B cell (primary cell): ENCODE measurements around the gene THBS3. TPM values are rescaled to one million over a fixed set of nuclear protein-coding genes. Genes with fewer than 3 reads are reported as not detected.

Source experiments
- ATAC-seq: fragments of 200-7000 bp; cut with Tn5 transposase; one replicate; pipeline ENCODE4 v1.10.0; 2021; ENCODE audit warnings: low read depth, mild to moderate bottlenecking, moderate number of reproducible peaks, moderate library complexity
- CTCF ChIA-PET: fragments of 350-600 bp; sonication (Branson Sonifier 250); formaldehyde crosslinking; loops from one replicate; lab custom pipeline; 2021; ENCODE audit warnings: antibody characterized with exemption, inconsistent platforms; lab: Charles Lee
- POLR2A ChIA-PET: fragments of 350-600 bp; sonication (Branson Sonifier 250); formaldehyde crosslinking; loops from one replicate; lab custom pipeline; 2021; ENCODE audit warnings: antibody characterized with exemption; lab: Charles Lee
- DNase-seq: peaks from one replicate; pipeline ENCODE4 v3.0.0; 2013
- H2AFZ ChIP-seq: 2 replicates; pipeline ENCODE4 v1.6.1; 2012; ENCODE audit warnings: mild to moderate bottlenecking, low read depth, low read length; ENCODE audit not compliant: insufficient read depth, poor library complexity, severe bottlenecking
- H3K27ac ChIP-seq, 2 donors: 1 replicate in 1 of 2; 2 replicates in 1 of 2; pipeline ENCODE4 v1.5.1; 2012 to 2013; ENCODE audit warnings: low read length in 2 of 2, mild to moderate bottlenecking in 2 of 2, moderate library complexity in 1 of 2
- H3K27me3 ChIP-seq, 4 experiments: fragments of 200-600 bp in 1 of 4; sonication (generic) in 1 of 4; replicated peaks in 1 of 4; 1 replicate in 2 of 4; 2 replicates in 2 of 4; pipeline versions ENCODE4 v1.6.1 to v1.7.0; 2013 to 2016; ENCODE audit warnings: low read length in 3 of 4, mild to moderate bottlenecking in 2 of 4, mixed read lengths in 1 of 4, moderate library complexity in 1 of 4; ENCODE audit not compliant: insufficient read depth in 4 of 4, control insufficient read depth in 3 of 4; ENCODE audit errors: control extremely low read depth in 1 of 4
- H3K36me3 ChIP-seq, 2 experiments: replicated peaks in 1 of 2; 1 replicate in 1 of 2; 2 replicates in 1 of 2; pipeline versions ENCODE4 v1.6.1 to v1.7.1; 2013; ENCODE audit warnings: low read length in 1 of 2; ENCODE audit not compliant: insufficient read depth in 2 of 2, control insufficient read depth in 1 of 2; ENCODE audit errors: control extremely low read depth in 1 of 2, extremely low read depth in 1 of 2
- H3K4me1 ChIP-seq, 2 donors: fragments of 200-600 bp in 1 of 2; sonication (generic) in 1 of 2; 1 replicate in 1 of 2; 2 replicates in 1 of 2; pipeline versions ENCODE4 v1.5.1 to v1.6.1; 2013 to 2017; ENCODE audit warnings: low read length in 2 of 2; ENCODE audit not compliant: control insufficient read depth in 2 of 2, insufficient read depth in 2 of 2
- H3K4me2 ChIP-seq: replicated peaks from 2 replicates; pipeline ENCODE3; 2012; ENCODE audit warnings: mild to moderate bottlenecking, low read depth, low read length; ENCODE audit not compliant: poor library complexity, severe bottlenecking
- H3K4me3 ChIP-seq, 5 experiments: fragments of 200-600 bp in 1 of 5; sonication (generic) in 1 of 5; 1 replicate in 3 of 5; 2 replicates in 2 of 5; pipeline versions ENCODE4 v1.5.1 to v1.7.0; 2011 to 2016; ENCODE audit warnings: low read length in 4 of 5, mild to moderate bottlenecking in 4 of 5, low read depth in 2 of 5, control low read depth in 1 of 5, moderate library complexity in 1 of 5; ENCODE audit not compliant: insufficient read depth in 1 of 5; ENCODE audit errors: control extremely low read depth in 1 of 5, extremely low read depth in 1 of 5
- H3K79me2 ChIP-seq: fragments of 200-600 bp; sonication (generic); one replicate; pipeline ENCODE4 v1.6.0; 2016; ENCODE audit warnings: low read length; ENCODE audit not compliant: control insufficient read depth, insufficient read depth
- H3K9ac ChIP-seq: fragments of 200-600 bp; sonication (generic); 2 replicates; pipeline ENCODE4 v1.6.1; 2017; ENCODE audit warnings: mild to moderate bottlenecking, low read length, moderate library complexity
- H3K9me3 ChIP-seq, 3 donors: one replicate each; pipeline versions ENCODE4 v1.6.1 to v1.7.1; 2013; ENCODE audit warnings: low read length in 2 of 3; ENCODE audit not compliant: control insufficient read depth in 2 of 3, insufficient read depth in 1 of 3; ENCODE audit errors: control extremely low read depth in 1 of 3
- H4K20me1 ChIP-seq: 2 replicates; pipeline ENCODE4 v1.6.0; 2012; ENCODE audit warnings: mild to moderate bottlenecking, low read length; ENCODE audit not compliant: insufficient read depth, control insufficient read depth, poor library complexity, severe bottlenecking
- H3K27ac Mint-ChIP-seq: one replicate; pipeline ENCODE4 v1.8.0; 2021; ENCODE audit warnings: mixed read lengths
- H3K27me3 Mint-ChIP-seq: one replicate; pipeline ENCODE4 v1.8.0; 2021; ENCODE audit warnings: mixed read lengths
- H3K4me1 Mint-ChIP-seq: one replicate; pipeline ENCODE4 v1.8.0; 2021; ENCODE audit warnings: mixed read lengths
- H3K4me3 Mint-ChIP-seq: one replicate; pipeline ENCODE4 v1.8.0; 2021; ENCODE audit warnings: mixed read lengths
- H3K9me3 Mint-ChIP-seq: one replicate; pipeline ENCODE4 v1.8.0; 2022; ENCODE audit warnings: mixed read lengths; ENCODE audit not compliant: insufficient read depth
- EZH2 ChIP-seq: IDR thresholded peaks from 2 replicates; pipeline ENCODE4 v1.6.1; 2012; ENCODE audit warnings: borderline replicate concordance, low read depth, mild to moderate bottlenecking, moderate library complexity, low read length; ENCODE audit not compliant: insufficient read depth, poor library complexity, severe bottlenecking
- WGBS: methylation state at CpG from one replicate; pipeline ENCODE4 v1.1.5; 2013; ENCODE audit warnings: missing lambda C conversion rate; ENCODE audit not compliant: insufficient coverage; 5-methylcytosine and 5-hydroxymethylcytosine counted together
- intact Hi-C: fragments of 100-400 bp; cut with micrococcal nuclease; formaldehyde crosslinking; loops from one replicate; pipeline ENCODE4 v1.10.0; 2022
- polyA plus RNA-seq: library from polyadenylated mRNA; depleted of rRNA; stranded (reverse); fragments of >200 nt; gene quantifications from 2 replicates; pipeline ENCODE4 v1.2.3, GENCODE V29; 2012
- total RNA-seq, 2 donors: library from RNA; stranded (reverse); fragments of 120-200 nt in 1 of 2; gene quantifications; 1 replicate in 1 of 2; 2 replicates in 1 of 2; pipeline versions ENCODE4 v1.2.3 to v1.2.4, GENCODE V29; 2013 to 2022
- TF ChIP-seq, protein P1 (sequence below): fragments of 200-600 bp; IDR thresholded peaks from one replicate; pipeline ENCODE4 v1.8.0; 2022; ENCODE audit warnings: antibody characterized with exemption, mild to moderate bottlenecking

THBS3 gene
- total and polyA plus RNA-seq, 2 donors (not counting 1 experiment from before 2014, with no cell fraction given): 28.0 to 28.6 TPM

- POLR2A ChIA-PET: interaction anchor here (0.6 to 1.9 kb wide), 5 partner anchors 10 to 48 kb away, joined by 3 to 11 read pairs (median 6); partner anchors contain the start of gene KRTCAP2
- no peaks in the 10 kb centered on the region for H3K27me3 Mint-ChIP-seq
- Histone ChIP-seq H2AFZ (no peak overlapping the region), H3K4me3 (no peak overlapping the region), H3K79me2 (no peaks in the 10 kb centered on the region), H3K9me3 (no peaks in the 10 kb centered on the region), H3K9ac (no peak overlapping the region), H3K27me3 (no peaks in the 10 kb centered on the region), H3K36me3 (no peaks in the 10 kb centered on the region), H3K4me2 (peak overlapping the region; percentile 59), H4K20me1 (no peaks in the 10 kb centered on the region), H3K4me1 (peaks cover 18 to 31% of the 10 kb centered on the region in 2 donors), H3K27ac (no peak overlapping the region)
- peaks cover 28% of the 10 kb centered on the region for H3K4me1 Mint-ChIP-seq
- H3K4me3 Mint-ChIP-seq: no peak overlapping the region
- H3K9me3 Mint-ChIP-seq: no peaks in the 10 kb centered on the region
- WGBS: 95% methylated on average over 4 of the region's 4 CpGs
- no peak for DNase-seq
- CTCF ChIA-PET: interaction anchor here (1.5 to 3.2 kb wide), 5 partner anchors 10 to 100 kb away, joined by 4 to 31 read pairs (median 11); partner anchors contain the start of genes KRTCAP2, THBS3 and TRIM46
- no peak for ATAC-seq
- TF ChIP-seq, protein P1, sequence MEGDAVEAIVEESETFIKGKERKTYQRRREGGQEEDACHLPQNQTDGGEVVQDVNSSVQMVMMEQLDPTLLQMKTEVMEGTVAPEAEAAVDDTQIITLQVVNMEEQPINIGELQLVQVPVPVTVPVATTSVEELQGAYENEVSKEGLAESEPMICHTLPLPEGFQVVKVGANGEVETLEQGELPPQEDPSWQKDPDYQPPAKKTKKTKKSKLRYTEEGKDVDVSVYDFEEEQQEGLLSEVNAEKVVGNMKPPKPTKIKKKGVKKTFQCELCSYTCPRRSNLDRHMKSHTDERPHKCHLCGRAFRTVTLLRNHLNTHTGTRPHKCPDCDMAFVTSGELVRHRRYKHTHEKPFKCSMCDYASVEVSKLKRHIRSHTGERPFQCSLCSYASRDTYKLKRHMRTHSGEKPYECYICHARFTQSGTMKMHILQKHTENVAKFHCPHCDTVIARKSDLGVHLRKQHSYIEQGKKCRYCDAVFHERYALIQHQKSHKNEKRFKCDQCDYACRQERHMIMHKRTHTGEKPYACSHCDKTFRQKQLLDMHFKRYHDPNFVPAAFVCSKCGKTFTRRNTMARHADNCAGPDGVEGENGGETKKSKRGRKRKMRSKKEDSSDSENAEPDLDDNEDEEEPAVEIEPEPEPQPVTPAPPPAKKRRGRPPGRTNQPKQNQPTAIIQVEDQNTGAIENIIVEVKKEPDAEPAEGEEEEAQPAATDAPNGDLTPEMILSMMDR: no peak
- no peak for TF ChIP-seq EZH2
- H3K27ac Mint-ChIP-seq: no peak overlapping the region
- intact Hi-C loops: no loop called here
These were observed 23.3 kb downstream of the THBS3 start for GRCh38 chr1:155184351-155184811.

DNA sequence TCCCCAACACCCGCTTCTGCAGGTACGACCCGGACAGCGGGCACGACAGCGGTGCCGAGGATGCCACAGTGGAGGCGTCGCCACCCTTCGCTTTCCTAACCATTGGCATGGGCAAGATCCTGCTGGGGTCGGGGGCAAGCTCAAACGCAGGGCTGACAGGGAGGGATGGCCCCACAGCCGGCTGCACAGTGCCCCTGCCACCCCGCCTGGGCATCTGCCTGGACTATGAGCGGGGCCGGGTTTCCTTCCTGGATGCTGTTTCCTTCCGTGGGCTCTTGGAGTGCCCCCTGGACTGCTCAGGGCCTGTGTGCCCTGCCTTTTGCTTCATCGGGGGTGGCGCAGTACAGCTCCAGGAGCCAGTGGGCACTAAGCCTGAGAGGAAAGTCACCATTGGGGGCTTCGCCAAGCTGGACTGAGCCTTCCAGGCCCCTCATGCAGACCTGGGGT is 23.9 kb downstream of the THBS3 start:
- Histone ChIP-seq H3K9ac (no peak overlapping the region), H3K9me3 (no peaks in the 10 kb centered on the region), H3K4me2 (peak overlapping the region; percentile 59), H3K79me2 (no peaks in the 10 kb centered on the region), H3K4me3 (no peak overlapping the region), H3K27me3 (no peaks in the 10 kb centered on the region), H2AFZ (no peak overlapping the region), H3K4me1 (peaks cover 18 to 31% of the 10 kb centered on the region in 2 donors), H3K36me3 (no peaks in the 10 kb centered on the region), H3K27ac (no peak overlapping the region), H4K20me1 (no peaks in the 10 kb centered on the region)
- ChIA-PET CTCF (interaction anchor here (2.8 to 3.2 kb wide), 2 partner anchors 10 kb away, joined by 27 to 31 read pairs; partner anchors contain the start of genes KRTCAP2 and TRIM46), POLR2A (no interaction called here)
- ATAC-seq (no peak), DNase-seq (no peak)
- Mint-ChIP-seq H3K9me3 (no peaks in the 10 kb centered on the region), H3K27me3 (no peaks in the 10 kb centered on the region), H3K27ac (no peak overlapping the region), H3K4me1 (peaks cover 28% of the 10 kb centered on the region), H3K4me3 (no peak overlapping the region)
- TF ChIP-seq, protein P1: no peak
- no peak for TF ChIP-seq EZH2
- intact Hi-C loops: no loop called here
- 96% methylated on average over 20 of the region's 20 CpGs for WGBS
